GM18517 (cell line): ENCODE data around the gene HERC4.
"Not testable (repeated sequence)": the region's sequence is repeated elsewhere in the genome, so short reads cannot be mapped to it uniquely, and the experiment has no call there.

Experiments
- ATAC-seq: cut with Tn5 transposase; IDR thresholded peaks from one replicate; pipeline ENCODE4 v1.9.1; 2021; ENCODE audit warnings: mild to moderate bottlenecking, moderate library complexity; ENCODE audit not compliant: unreplicated experiment

Gene HERC4

GRCh38 chr10:68047554-68048327 is 27.3 kb downstream of the HERC4 start:
- no peak for ATAC-seq

- ATAC-seq: peak; percentile 54
Measured at GRCh38 chr10:68047122-68047521, 28.0 kb downstream of the HERC4 start.

- peak; percentile 41 for ATAC-seq
Measured at GRCh38 chr10:68046642-68047041, 28.4 kb downstream of the HERC4 start.

GRCh38 chr10:68043030-68043429 is 32.1 kb downstream of the HERC4 start:
- ATAC-seq: no peak

- ATAC-seq: peak; percentile 59
Measured at GRCh38 chr10:68032113-68032512, 43.0 kb downstream of the HERC4 start.

GRCh38 chr10:68027429-68027828 is 47.7 kb downstream of the HERC4 start:
- ATAC-seq: no peak

- ATAC-seq: no peak
Measured at GRCh38 chr10:68023292-68023691, 51.8 kb downstream of the HERC4 start.

- ATAC-seq: not testable (repeated sequence)
Measured at GRCh38 chr10:68022324-68022723, 52.8 kb downstream of the HERC4 start.

GRCh38 chr10:68016519-68016918 is 58.6 kb downstream of the HERC4 start:
- ATAC-seq: not testable (repeated sequence)

GRCh38 chr10:68010426-68010940 is 64.6 kb downstream of the HERC4 start:
- ATAC-seq: no peak

GRCh38 chr10:68007356-68007755 is 67.7 kb downstream of the HERC4 start:
- no peak for ATAC-seq

GRCh38 chr10:68001539-68001938 is 73.5 kb downstream of the HERC4 start:
- no peak for ATAC-seq

- ATAC-seq: no peak
Measured at GRCh38 chr10:68001000-68001399, 74.1 kb downstream of the HERC4 start.

GRCh38 chr10:67990093-67990492 is 85.0 kb downstream of the HERC4 start:
- ATAC-seq: no peak

GRCh38 chr10:67988606-67989005 is 86.5 kb downstream of the HERC4 start:
- no peak for ATAC-seq

- ATAC-seq: not testable (repeated sequence)
Measured at GRCh38 chr10:67982603-67983002, 92.5 kb downstream of the HERC4 start.

GRCh38 chr10:67978749-67979148 is 96.3 kb downstream of the HERC4 start:
- no peak for ATAC-seq

GRCh38 chr10:67977251-67977650 is 97.8 kb downstream of the HERC4 start:
- no peak for ATAC-seq

- no peak for ATAC-seq
Measured at GRCh38 chr10:67976292-67977245, 98.5 kb downstream of the HERC4 start.

- no peak for ATAC-seq
Measured at GRCh38 chr10:67975871-67976270, 99.2 kb downstream of the HERC4 start.

GRCh38 chr10:67971311-67971710 is 103.8 kb downstream of the HERC4 start:
- ATAC-seq: no peak

GRCh38 chr10:67969875-67970274 is 105.2 kb downstream of the HERC4 start:
- ATAC-seq: no peak
